Neuronal stem cell (in vitro differentiated cells): Measurements from ENCODE around the gene FBXO2.

Experiments used
- DNase-seq: peaks from one replicate; pipeline ENCODE4 v3.0.0-alpha.2; 2013; ENCODE audit warnings: low spot score
- H2AFZ ChIP-seq: one replicate; pipeline ENCODE4 v1.6.1; 2013; ENCODE audit warnings: mild to moderate bottlenecking, low read length, inconsistent platforms
- H2AK5ac ChIP-seq: 2 replicates; pipeline ENCODE4 v1.6.1; 2013; ENCODE audit warnings: low read depth, mild to moderate bottlenecking, inconsistent platforms, low read length, moderate library complexity, mixed read lengths
- H2BK120ac ChIP-seq: 2 replicates; pipeline ENCODE4 v1.6.1; 2013; ENCODE audit warnings: low read depth, mild to moderate bottlenecking, inconsistent platforms, low read length, moderate library complexity, mixed read lengths
- H2BK12ac ChIP-seq: one replicate; pipeline ENCODE4 v1.6.1; 2013; ENCODE audit warnings: low read length, inconsistent platforms
- H2BK15ac ChIP-seq: 2 replicates; pipeline ENCODE4 v1.6.1; 2013; ENCODE audit warnings: mild to moderate bottlenecking, low read length, inconsistent platforms, mixed read lengths
- H2BK5ac ChIP-seq: one replicate; pipeline ENCODE4 v1.6.1; 2013; ENCODE audit warnings: inconsistent platforms, mild to moderate bottlenecking, low read length, moderate library complexity
- H3K14ac ChIP-seq: one replicate; pipeline ENCODE4 v1.6.1; 2013; ENCODE audit warnings: low read length, inconsistent platforms
- H3K18ac ChIP-seq: 2 replicates; pipeline ENCODE4 v1.6.1; 2013; ENCODE audit warnings: low read length, inconsistent platforms
- H3K23ac ChIP-seq: 2 replicates; pipeline ENCODE4 v1.6.1; 2013; ENCODE audit warnings: low read depth, mild to moderate bottlenecking, mixed read lengths, low read length, inconsistent platforms; ENCODE audit not compliant: poor library complexity
- H3K27ac ChIP-seq: replicated peaks from 3 replicates; pipeline ENCODE4 v1.5.1; 2013; ENCODE audit warnings: low read length, inconsistent platforms
- H3K27me3 ChIP-seq, 3 experiments: 2 replicates each; pipeline ENCODE4 v1.6.1; 2013; ENCODE audit warnings: low read length in 3 of 3, mild to moderate bottlenecking in 2 of 3, inconsistent platforms in 1 of 3, low read depth in 1 of 3, mixed read lengths in 1 of 3, moderate library complexity in 1 of 3; ENCODE audit not compliant: control insufficient read depth in 3 of 3, insufficient read depth in 3 of 3
- H3K36me3 ChIP-seq, 2 donors: replicated peaks in 1 of 2; 2 replicates each; pipeline ENCODE4 v1.6.1; 2013; ENCODE audit warnings: low read length in 2 of 2; ENCODE audit not compliant: control insufficient read depth in 2 of 2, insufficient read depth in 2 of 2
- H3K4ac ChIP-seq: 2 replicates; pipeline ENCODE4 v1.6.1; 2013; ENCODE audit warnings: inconsistent platforms, mild to moderate bottlenecking, low read length, moderate library complexity
- H3K4me1 ChIP-seq, 2 donors: 1 replicate in 1 of 2; 2 replicates in 1 of 2; pipeline ENCODE4 v1.6.1; 2013; ENCODE audit warnings: low read length in 2 of 2, low read depth in 1 of 2; ENCODE audit not compliant: control insufficient read depth in 2 of 2, insufficient read depth in 1 of 2
- H3K4me2 ChIP-seq: one replicate; pipeline ENCODE4 v1.6.1; 2013; ENCODE audit warnings: mild to moderate bottlenecking, low read length, inconsistent platforms; ENCODE audit not compliant: insufficient read depth, poor library complexity, severe bottlenecking
- H3K4me3 ChIP-seq, 2 donors: 2 replicates each; pipeline ENCODE4 v1.5.1; 2013; ENCODE audit warnings: low read length in 2 of 2, mild to moderate bottlenecking in 2 of 2, inconsistent platforms in 1 of 2, moderate library complexity in 1 of 2
- H3K79me1 ChIP-seq: one replicate; pipeline ENCODE4 v1.6.1; 2013; ENCODE audit warnings: low read depth, mild to moderate bottlenecking, inconsistent platforms, low read length, moderate library complexity
- H3K9ac ChIP-seq: one replicate; pipeline ENCODE4 v1.6.1; 2013; ENCODE audit warnings: mild to moderate bottlenecking, low read depth, low read length, inconsistent platforms; ENCODE audit not compliant: poor library complexity
- H3K9me3 ChIP-seq, 2 donors: replicated peaks in 1 of 2; 2 replicates each; pipeline versions ENCODE3 to v1.6.1; 2013; ENCODE audit warnings: low read length in 2 of 2, mild to moderate bottlenecking in 2 of 2, inconsistent platforms in 1 of 2, low read depth in 1 of 2, mixed read lengths in 1 of 2, moderate library complexity in 1 of 2; ENCODE audit not compliant: control insufficient read depth in 2 of 2, insufficient read depth in 1 of 2
- H4K8ac ChIP-seq: one replicate; pipeline ENCODE4 v1.6.1; 2013; ENCODE audit warnings: low read depth, mild to moderate bottlenecking, inconsistent platforms, low read length, moderate library complexity
- H4K91ac ChIP-seq: one replicate; pipeline ENCODE4 v1.6.1; 2013; ENCODE audit warnings: low read length, low read depth, mild to moderate bottlenecking, inconsistent platforms; ENCODE audit not compliant: poor library complexity
- WGBS, 2 donors: extraction: QIAGEN DNeasy Blood & Tissue Kit; methylation state at CpG; one replicate each; pipeline ENCODE4 v1.1.7; 2013; ENCODE audit warnings: missing lambda C conversion rate in 2 of 2, mixed read lengths in 1 of 2; ENCODE audit not compliant: insufficient read length in 2 of 2, insufficient replicate concordance in 1 of 2; ENCODE audit errors: extremely low coverage in 2 of 2; 5-methylcytosine and 5-hydroxymethylcytosine counted together

The FBXO2 gene

DNA sequence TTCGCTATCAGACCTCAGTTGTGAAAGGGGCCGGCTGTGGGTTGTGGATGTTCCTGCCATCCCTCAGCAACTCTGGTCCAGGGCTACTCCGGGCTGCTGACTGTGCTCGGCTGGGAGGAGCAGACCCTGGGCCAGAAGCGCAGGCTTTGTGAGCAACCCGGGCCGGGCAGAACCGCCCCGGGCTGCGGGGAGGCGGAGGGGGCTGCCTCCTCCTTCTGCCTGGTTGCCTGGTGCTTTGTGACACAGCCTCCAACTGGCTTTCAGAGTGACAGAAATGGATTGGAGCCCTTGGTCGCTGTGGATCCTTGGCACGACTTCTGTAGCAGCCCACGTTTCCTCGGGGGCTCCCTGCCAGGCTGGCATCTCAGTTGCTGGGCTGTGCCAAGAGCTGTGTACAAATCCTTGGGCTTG lies 47.3 kb upstream of the FBXO2 start:
- Histone ChIP-seq H2BK12ac (peak overlapping the region; percentile 95), H3K9me3 (peaks cover 0 to 6% of the 10 kb centered on the region in 2 donors), H2BK15ac (peak overlapping the region; percentile 61), H3K4me1 (peaks cover 43 to 44% of the 10 kb centered on the region in 2 donors), H3K4me2 (no peak overlapping the region), H3K18ac (peak overlapping the region; percentile 91), H2AK5ac (peak overlapping the region; percentile 95), H3K14ac (peak overlapping the region; percentile 99), H4K8ac (no peak overlapping the region), H3K36me3 (peaks cover 6 to 13% of the 10 kb centered on the region in 2 donors), H2BK5ac (no peak overlapping the region), H3K4me3 (no peak overlapping the region), H2BK120ac (peak overlapping the region; percentile 70), H3K4ac (peak overlapping the region; percentile 95), H4K91ac (peak overlapping the region; percentile 60), H3K79me1 (peaks cover 6% of the 10 kb centered on the region), H3K9ac (peak overlapping the region; percentile 91), H3K27me3 (peaks cover 0 to 3% (median 0%) of the 10 kb centered on the region in 3 experiments), H3K23ac (peak overlapping the region; percentile 66), H3K27ac (peak overlapping the region; percentile 42), H2AFZ (no peak overlapping the region)
- no peak for DNase-seq
- no CpG with 5 or more reads among the region's 15 CpGs for WGBS, 2 donors

GRCh38 chr1:11700601-11701467 lies 46.6 kb upstream of the FBXO2 start:
- H2BK15ac ChIP-seq, result peak overlapping the region; percentile 69
- H4K91ac ChIP-seq, result peak overlapping the region; percentile 66
- H3K23ac ChIP-seq, result peak overlapping the region; percentile 89
- peaks cover 42 to 43% of the 10 kb centered on the region in 2 donors for H3K4me1 ChIP-seq
- H3K27me3 ChIP-seq, result peaks cover 0 to 3% (median 0%) of the 10 kb centered on the region in 3 experiments
- H3K4me3 ChIP-seq, result peak overlapping the region in 1 of 2 donors; percentile 23
- H3K27ac ChIP-seq, result peak overlapping the region; percentile 42
- peak overlapping the region; percentile 95 for H3K18ac ChIP-seq
- peak overlapping the region; percentile 46 for H2BK5ac ChIP-seq
- no peak overlapping the region for H2AFZ ChIP-seq
- peaks cover 6% of the 10 kb centered on the region for H3K79me1 ChIP-seq
- peak overlapping the region; percentile 70 for H2BK120ac ChIP-seq
- peaks cover 0 to 6% of the 10 kb centered on the region in 2 donors for H3K9me3 ChIP-seq
- no peak overlapping the region for H4K8ac ChIP-seq
- peak overlapping the region; percentile 95 for H2AK5ac ChIP-seq
- H3K4me2 ChIP-seq, result no peak overlapping the region
- H3K14ac ChIP-seq, result no peak overlapping the region
- H2BK12ac ChIP-seq, result no peak overlapping the region
- H3K36me3 ChIP-seq, result peaks cover 6 to 12% of the 10 kb centered on the region in 2 donors
- H3K9ac ChIP-seq, result peak overlapping the region; percentile 63
- no peak for DNase-seq
- no peak overlapping the region for H3K4ac ChIP-seq
- WGBS, 2 donors, result no CpG with 5 or more reads among the region's 34 CpGs

- Histone ChIP-seq H3K27ac (no peak overlapping the region), H2BK120ac (no peak overlapping the region), H2BK15ac (no peak overlapping the region), H3K14ac (no peak overlapping the region), H3K79me1 (peaks cover 2% of the 10 kb centered on the region), H2BK5ac (no peak overlapping the region), H3K36me3 (peaks cover 6 to 18% of the 10 kb centered on the region in 2 donors), H2BK12ac (no peak overlapping the region), H2AK5ac (no peak overlapping the region), H3K23ac (no peak overlapping the region), H3K9ac (no peak overlapping the region), H3K9me3 (peaks cover 0 to 6% of the 10 kb centered on the region in 2 donors), H3K18ac (no peak overlapping the region), H3K4ac (no peak overlapping the region), H4K91ac (no peak overlapping the region), H3K4me2 (no peak overlapping the region), H4K8ac (no peak overlapping the region), H2AFZ (no peak overlapping the region), H3K4me1 (peaks cover 23 to 36% of the 10 kb centered on the region in 2 donors), H3K27me3 (peaks cover 0 to 7% (median 0%) of the 10 kb centered on the region in 3 experiments), H3K4me3 (no peak overlapping the region)
- DNase-seq, result no peak
- no CpG with 5 or more reads among the region's 5 CpGs for WGBS, 2 donors
Observed at GRCh38 chr1:11697893-11698210, 43.6 kb upstream of the FBXO2 start.

DNA sequence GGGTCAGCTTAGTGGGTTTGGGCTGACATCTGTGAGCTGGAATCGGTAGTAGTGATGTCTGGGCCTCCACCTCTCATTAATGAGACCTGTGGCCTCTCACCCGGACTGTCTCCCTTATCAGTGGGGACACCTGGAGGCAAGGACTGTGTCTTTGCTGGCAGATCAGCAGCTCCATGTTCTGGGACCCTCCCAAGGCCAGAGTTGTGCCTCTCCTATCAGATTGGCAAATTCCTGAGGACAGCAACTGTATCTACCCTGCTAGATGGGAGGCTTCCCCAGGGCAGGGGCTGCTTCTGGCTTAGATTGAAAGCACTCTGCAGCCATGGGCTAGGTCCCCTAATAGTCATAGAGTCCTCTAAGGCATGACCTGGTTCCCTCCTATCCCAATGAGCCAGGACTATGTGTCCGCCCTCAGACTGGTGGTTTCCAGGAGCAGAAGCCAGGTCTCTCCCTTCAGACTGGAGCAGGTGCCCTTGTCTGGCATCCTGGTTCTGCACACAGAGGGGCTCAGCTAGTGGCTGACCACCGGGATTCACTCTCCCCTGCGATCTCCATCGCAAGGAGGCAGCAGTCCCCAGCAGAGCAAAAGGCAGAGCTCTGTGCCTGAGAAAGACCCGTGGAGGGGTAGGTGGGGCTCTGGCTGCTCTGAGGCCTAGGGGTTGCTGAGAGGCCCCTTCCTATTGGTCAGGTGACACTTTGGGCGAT lies 43.1 kb upstream of the FBXO2 start:
- no peak overlapping the region for H2BK120ac ChIP-seq
- H2AFZ ChIP-seq, result no peak overlapping the region
- no peak overlapping the region for H3K14ac ChIP-seq
- no peak overlapping the region for H2BK5ac ChIP-seq
- H2BK12ac ChIP-seq, result no peak overlapping the region
- no peak overlapping the region for H3K4me2 ChIP-seq
- no CpG with 5 or more reads among the region's 8 CpGs for WGBS, 2 donors
- no peak overlapping the region for H3K23ac ChIP-seq
- H3K4me1 ChIP-seq, result peaks cover 25 to 36% of the 10 kb centered on the region in 2 donors
- no peak overlapping the region for H3K4me3 ChIP-seq
- H3K4ac ChIP-seq, result no peak overlapping the region
- no peak overlapping the region for H3K9ac ChIP-seq
- no peak for DNase-seq
- peaks cover 0 to 10% (median 0%) of the 10 kb centered on the region in 3 experiments for H3K27me3 ChIP-seq
- H3K27ac ChIP-seq, result no peak overlapping the region
- no peak overlapping the region for H3K18ac ChIP-seq
- H4K8ac ChIP-seq, result no peak overlapping the region
- peaks cover under 1% of the 10 kb centered on the region for H3K79me1 ChIP-seq
- H4K91ac ChIP-seq, result no peak overlapping the region
- H2AK5ac ChIP-seq, result no peak overlapping the region
- H3K9me3 ChIP-seq, result peaks cover 0 to 4% of the 10 kb centered on the region in 2 donors
- no peak overlapping the region for H2BK15ac ChIP-seq
- H3K36me3 ChIP-seq, result peaks cover 5 to 16% of the 10 kb centered on the region in 2 donors
